ENCODE results near the gene CCT7.

Gene CCT7

GRCh38 chr2:73293534-73294171, 59.5 kb downstream of the CCT7 start, which contains the start of gene EGR4:
Gene EGR4, minus strand, starts transcription at chr2:73293548. Its CDS starts 231 bp downstream, at chr2:73293317.
- CTCF ChIA-PET: interaction anchor here (1.0 kb wide), 1 partner anchor 25 kb away, joined by 3 read pairs; no protein-coding TSS in a partner anchor
- peaks cover 86% of the 10 kb centered on the region for H3K27me3 Mint-ChIP-seq
- H3K4me3 Mint-ChIP-seq: peak within 1 kb of the TSS; percentile 70
- H3K4me1 Mint-ChIP-seq: peaks cover 11% of the 10 kb centered on the region
- peak; percentile 96 for DNase-seq
- H3K9me3 Mint-ChIP-seq: no peaks in the 10 kb centered on the region
- peak within 1 kb of the TSS; percentile 24 for H3K27ac Mint-ChIP-seq
- H3K36me3 Mint-ChIP-seq: no peaks in the 10 kb centered on the region

GRCh38 chr2:73294239-73294638, 60.1 kb downstream of the CCT7 start:
- CTCF ChIA-PET: no interaction called here
- Mint-ChIP-seq H3K36me3 (no peaks in the 10 kb centered on the region), H3K27me3 (peaks cover 84% of the 10 kb centered on the region), H3K27ac (no peak overlapping the region), H3K9me3 (no peaks in the 10 kb centered on the region), H3K4me1 (peaks cover 11% of the 10 kb centered on the region), H3K4me3 (peak overlapping the region; percentile 70)
- no peak for DNase-seq

- no peaks in the 10 kb centered on the region for H3K9me3 Mint-ChIP-seq
- no peaks in the 10 kb centered on the region for H3K36me3 Mint-ChIP-seq
- CTCF ChIA-PET: no interaction called here
- H3K27me3 Mint-ChIP-seq: peaks cover 79% of the 10 kb centered on the region
- no peak overlapping the region for H3K4me3 Mint-ChIP-seq
- no peak for DNase-seq
- H3K27ac Mint-ChIP-seq: no peak overlapping the region
- H3K4me1 Mint-ChIP-seq: peaks cover 9% of the 10 kb centered on the region
These were observed 61.8 kb downstream of the CCT7 start for GRCh38 chr2:73295751-73296400.

GRCh38 chr2:73297151-73297559, 63.0 kb downstream of the CCT7 start:
- Mint-ChIP-seq H3K27me3 (peaks cover 71% of the 10 kb centered on the region), H3K27ac (no peak overlapping the region), H3K36me3 (no peaks in the 10 kb centered on the region), H3K9me3 (no peaks in the 10 kb centered on the region), H3K4me1 (peaks cover 3% of the 10 kb centered on the region), H3K4me3 (no peak overlapping the region)
- no peak for DNase-seq
- CTCF ChIA-PET: no interaction called here

GRCh38 chr2:73297586-73297985, 63.5 kb downstream of the CCT7 start:
- Mint-ChIP-seq H3K4me1 (peaks cover 3% of the 10 kb centered on the region), H3K27ac (no peak overlapping the region), H3K27me3 (peaks cover 71% of the 10 kb centered on the region), H3K4me3 (no peak overlapping the region), H3K36me3 (no peaks in the 10 kb centered on the region), H3K9me3 (no peaks in the 10 kb centered on the region)
- no peak for DNase-seq
- CTCF ChIA-PET: no interaction called here

- Mint-ChIP-seq H3K4me1 (no peaks in the 10 kb centered on the region), H3K27ac (no peak overlapping the region), H3K4me3 (no peak overlapping the region), H3K27me3 (peaks cover 50% of the 10 kb centered on the region), H3K36me3 (no peaks in the 10 kb centered on the region), H3K9me3 (no peaks in the 10 kb centered on the region)
- DNase-seq: no peak
- CTCF ChIA-PET: no interaction called here
These were observed 66.8 kb downstream of the CCT7 start for GRCh38 chr2:73300926-73301325.

- DNase-seq: no peak
- Mint-ChIP-seq H3K4me1 (no peaks in the 10 kb centered on the region), H3K9me3 (no peaks in the 10 kb centered on the region), H3K27me3 (peaks cover 47% of the 10 kb centered on the region), H3K36me3 (no peaks in the 10 kb centered on the region), H3K4me3 (no peak overlapping the region), H3K27ac (no peak overlapping the region)
- CTCF ChIA-PET: no interaction called here
These were observed 67.5 kb downstream of the CCT7 start for GRCh38 chr2:73301636-73302035.

Measured in activated naive CD4-positive, alpha-beta T cell treated with anti-CD3 and anti-CD28 coated beads, Interleukin-2, amount 10 ng/mL, durations not matched to agents 7 days and 5 days (primary cell).